Measurements from ENCODE around the gene COL19A1.
"Not testable (repeated sequence)": the region's sequence is repeated elsewhere in the genome, so short reads cannot be mapped to it uniquely, and the experiment has no call there.

The COL19A1 gene

DNA sequence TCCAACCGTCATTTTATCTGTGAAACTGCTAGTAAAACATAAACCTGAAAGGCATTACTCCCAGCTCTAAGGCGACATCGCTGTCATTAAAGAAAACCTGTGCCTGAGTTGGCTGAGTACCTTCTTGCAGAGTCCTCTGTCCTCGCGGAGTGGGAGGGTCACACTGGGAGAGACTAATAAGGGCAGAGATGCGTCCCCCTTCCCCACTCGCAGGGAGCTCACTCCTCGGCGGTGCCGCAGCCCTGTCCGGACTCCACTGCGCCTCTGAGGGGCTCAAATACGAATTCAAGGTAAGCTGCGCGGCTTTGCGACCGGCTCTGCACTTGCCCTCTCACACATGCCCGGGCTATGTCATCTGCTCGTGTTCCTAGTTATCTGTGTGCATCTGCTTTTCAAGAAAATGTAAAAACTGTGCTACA, at the start of gene COL19A1:
Gene COL19A1, plus strand, starts transcription at position 206 of the 419 bp plus-strand sequence. CDS start 13,012 bp downstream, outside the sequence.
- peak; percentile 17 for DNase-seq (ENCODE audit: low spot score)

GRCh38 chr6:69816569-69816968, 49.8 kb upstream of the COL19A1 start:
- peak; percentile 43 for DNase-seq (ENCODE audit: low spot score)

DNA sequence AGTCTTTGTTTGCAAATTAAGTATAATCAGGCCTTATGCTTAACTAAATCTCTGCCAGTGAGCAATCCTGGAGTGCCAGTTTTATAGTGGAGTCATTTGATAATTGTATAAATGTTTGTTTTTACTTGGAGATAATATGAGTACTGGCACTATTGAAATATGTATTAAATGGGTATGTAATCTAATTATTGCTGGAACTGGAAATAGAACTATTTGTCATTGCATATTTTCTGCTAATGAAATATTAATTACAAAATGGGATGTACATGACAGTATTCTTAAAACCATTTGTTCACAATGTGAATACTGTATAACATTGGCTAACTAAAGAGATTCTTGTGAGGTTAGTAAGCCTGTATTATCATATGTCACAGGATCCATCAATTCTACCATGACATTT, 49.0 kb upstream of the COL19A1 start:
- DNase-seq (ENCODE audit: low spot score): no peak

GRCh38 chr6:69818223-69818930, 48.0 kb upstream of the COL19A1 start:
- DNase-seq (ENCODE audit: low spot score): no peak

GRCh38 chr6:69819138-69819537, 47.2 kb upstream of the COL19A1 start:
- no peak for DNase-seq (ENCODE audit: low spot score)

DNA sequence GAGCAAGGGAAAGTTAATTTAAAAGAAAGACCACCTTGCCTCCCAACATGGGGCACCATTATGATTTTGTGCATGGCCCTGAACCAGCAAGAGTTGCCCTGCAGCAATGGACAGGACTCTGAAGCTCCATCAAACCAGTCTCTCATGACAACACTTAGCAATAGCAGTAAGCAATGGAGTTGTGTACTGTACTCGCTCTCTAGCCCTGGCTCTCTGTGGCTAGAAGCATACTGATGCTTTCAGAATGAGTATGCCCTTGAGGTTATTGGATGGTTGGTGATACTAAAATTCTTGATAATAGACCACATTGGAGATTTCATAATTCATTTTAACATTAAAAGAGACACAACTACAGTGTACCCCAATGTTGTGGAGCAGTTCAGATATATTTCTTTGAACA, 46.3 kb upstream of the COL19A1 start:
- no peak for DNase-seq (ENCODE audit: low spot score)

- no peak for DNase-seq (ENCODE audit: low spot score)
Observed at GRCh38 chr6:69820438-69820837, 45.9 kb upstream of the COL19A1 start.

DNA sequence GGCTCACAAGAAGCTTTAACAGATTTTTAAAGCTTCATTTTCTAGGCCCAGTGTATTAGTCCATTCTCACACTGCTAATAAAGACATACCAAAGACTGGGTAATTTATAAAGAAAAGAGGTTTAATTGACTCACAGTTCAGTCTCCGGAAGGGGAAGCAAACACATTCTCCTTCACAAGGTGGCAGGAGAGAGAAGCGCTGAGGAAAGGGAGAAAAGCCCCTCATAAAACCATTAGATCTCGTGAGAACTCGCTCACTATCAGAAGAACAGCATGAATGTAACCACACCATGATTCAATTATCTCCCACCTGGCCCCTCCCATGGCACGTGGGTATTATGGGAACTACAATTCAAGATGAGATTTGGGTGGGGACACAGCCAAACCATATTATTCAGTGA, 42.0 kb upstream of the COL19A1 start:
- not testable (repeated sequence) for DNase-seq (ENCODE audit: low spot score)

- no peak for DNase-seq (ENCODE audit: low spot score)
Observed at GRCh38 chr6:69825904-69826303, 40.5 kb upstream of the COL19A1 start.

DNA sequence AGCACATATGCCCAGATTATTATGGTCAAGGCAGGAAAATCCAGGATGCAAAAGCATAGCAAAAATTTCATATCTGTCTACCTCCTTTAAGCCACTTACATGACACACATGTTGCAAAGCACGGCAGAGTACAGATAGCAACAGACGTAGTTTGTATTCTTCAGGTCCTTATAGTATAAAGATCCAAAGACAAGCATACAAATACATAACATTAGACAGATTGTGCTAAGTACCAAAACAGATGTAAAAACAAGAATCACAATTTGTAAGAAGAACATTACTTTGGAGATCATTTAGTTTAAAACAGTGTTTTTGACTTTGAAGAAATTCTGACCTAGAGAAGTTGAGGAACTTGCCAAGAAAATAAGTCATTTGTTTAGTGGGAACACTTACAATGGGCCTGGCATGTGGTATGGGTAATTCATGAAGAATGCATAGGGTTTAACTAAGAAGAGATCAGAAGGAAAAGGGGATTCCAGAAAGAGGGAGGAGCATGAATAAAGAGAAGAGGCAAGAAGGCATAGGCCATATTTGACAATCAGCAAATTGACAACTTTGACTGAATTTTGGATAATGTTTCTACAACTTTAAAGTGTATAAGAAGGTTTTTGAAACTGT, 39.0 kb upstream of the COL19A1 start:
- DNase-seq (ENCODE audit: low spot score): no peak

DNA sequence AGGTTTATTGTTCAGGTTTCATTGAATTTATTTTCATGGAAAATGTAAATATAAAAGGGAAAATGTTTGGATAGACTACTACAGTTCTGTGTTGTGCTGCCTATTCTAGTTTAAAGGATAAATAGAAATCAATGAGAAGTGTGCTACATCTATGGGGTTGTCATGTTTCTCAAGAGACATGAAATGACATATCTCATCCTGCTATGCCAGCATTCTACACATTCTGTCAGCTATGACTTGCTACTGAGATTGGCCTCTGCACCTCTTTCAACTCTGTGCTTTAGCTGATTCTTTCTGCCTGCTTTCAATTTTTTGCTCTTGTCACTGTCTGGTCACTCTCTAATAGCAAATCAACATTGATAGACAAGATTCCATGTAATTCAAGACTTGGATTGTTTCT, 33.8 kb upstream of the COL19A1 start:
- no peak for DNase-seq (ENCODE audit: low spot score)

DNA sequence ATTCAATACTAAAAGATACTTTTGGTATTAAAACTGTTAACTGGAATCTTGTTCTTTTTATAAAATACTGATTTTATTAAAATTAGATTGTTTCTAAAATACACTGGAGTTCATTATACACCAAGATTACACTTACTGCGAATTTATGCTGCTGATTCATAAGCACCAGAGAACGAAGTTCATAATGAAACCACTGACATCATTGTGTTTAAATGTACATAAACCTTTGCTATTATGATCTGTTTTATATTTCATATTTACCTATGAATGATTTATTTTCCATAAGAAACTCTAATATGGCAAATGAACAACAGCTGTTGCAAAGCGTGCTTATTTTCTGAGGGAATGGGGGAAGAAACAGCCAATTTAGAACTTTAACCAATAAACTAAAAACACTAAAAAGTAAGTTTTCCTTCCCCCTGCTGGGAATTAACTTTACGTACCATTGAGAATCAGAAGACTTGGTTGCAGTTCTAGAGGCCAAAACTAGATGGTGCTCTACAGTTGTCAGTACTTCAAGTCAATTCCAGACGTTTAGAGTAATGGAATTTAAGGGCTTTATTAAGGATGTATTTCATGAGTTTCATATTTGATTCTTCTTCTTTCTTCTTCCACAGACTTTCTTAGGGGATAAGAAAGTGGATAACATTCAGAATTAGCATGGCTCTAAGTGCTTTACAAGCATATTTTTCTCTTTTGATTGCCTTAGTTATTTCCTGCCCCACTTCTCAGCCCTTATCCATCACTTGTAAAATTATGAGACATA, 30.8 kb upstream of the COL19A1 start:
- peak; percentile 43 for DNase-seq (ENCODE audit: low spot score)

DNA sequence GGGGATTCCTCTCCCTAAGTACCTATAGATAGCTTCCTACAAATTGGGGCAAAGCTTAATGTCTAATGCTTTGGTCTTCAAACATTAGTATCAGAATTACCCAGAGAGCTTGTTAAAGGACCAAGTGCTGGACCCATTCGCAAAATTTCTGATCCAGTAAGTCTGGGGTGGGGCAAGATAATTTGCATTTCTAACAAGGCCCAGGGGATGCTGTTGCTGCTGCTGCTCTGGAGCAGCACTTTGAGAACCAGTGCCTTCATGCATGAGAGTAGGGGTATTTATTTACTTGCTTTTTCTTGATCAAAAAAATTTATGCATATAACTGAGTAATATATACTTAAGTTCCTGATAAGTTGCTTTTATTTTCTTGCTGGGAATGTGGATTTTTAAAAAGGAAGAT, 24.5 kb upstream of the COL19A1 start:
- DNase-seq (ENCODE audit: low spot score): no peak

DNA sequence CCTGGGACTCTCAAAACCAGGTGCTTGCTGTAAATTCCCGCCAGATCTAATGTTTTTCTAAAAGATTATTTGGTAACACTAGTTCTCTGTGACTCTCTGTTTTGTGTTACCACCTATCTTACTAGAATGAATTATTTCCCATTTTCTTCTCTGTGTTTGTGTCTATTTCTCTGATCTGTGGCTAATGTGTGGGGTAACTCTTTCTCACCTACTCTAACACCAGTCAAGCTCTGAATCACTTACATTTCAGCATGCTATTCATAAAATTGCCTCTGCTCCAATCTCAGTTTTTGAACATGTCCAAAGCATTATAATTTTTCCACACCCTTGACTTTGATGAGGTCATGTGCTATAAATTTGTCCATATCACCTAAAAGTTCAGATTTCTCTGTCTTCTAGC, 23.2 kb upstream of the COL19A1 start:
- DNase-seq (ENCODE audit: low spot score): no peak

DNA sequence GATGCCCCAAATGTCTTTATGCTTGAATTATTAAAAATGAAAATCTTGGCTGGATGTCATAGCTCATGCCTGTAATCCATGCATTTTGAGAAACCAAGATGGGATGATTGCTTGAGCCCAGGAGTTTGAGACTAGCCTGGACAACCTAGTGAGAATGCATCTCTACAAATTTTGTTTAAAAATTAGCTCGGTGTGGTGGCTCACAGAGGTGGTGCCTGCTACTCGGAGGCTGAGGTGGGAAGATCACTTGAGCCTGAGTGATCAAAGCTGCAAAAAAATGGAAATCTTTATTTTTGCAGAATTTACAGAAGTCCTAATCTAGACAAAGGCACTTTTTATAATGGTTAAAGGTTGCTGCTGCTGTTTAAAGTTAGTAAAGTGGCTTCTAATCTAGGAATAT, 20.0 kb upstream of the COL19A1 start:
- no peak for DNase-seq (ENCODE audit: low spot score)

GRCh38 chr6:69846770-69847491, 19.4 kb upstream of the COL19A1 start:
- DNase-seq (ENCODE audit: low spot score): no peak

- DNase-seq (ENCODE audit: low spot score): no peak
Observed at GRCh38 chr6:69847492-69847788, 18.9 kb upstream of the COL19A1 start.

DNA sequence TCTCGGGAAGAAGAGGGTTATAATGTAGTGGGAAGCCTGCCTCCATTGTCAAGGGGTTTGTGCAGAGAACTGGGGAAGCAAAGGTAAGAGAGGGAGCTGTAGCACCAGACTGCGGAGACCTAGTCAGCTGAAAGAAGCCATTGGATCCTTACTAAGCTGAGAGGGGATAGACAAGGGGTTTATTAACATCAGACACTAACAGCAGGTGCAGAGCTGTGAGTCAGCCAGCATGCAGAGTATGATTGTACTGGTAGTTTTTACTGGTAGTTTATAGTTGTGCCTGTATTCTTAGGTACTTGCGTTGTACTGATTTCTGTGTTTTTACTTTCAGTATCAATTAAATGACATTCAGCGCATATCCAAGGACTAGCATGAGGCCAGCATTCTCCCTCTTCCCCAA, 17.8 kb upstream of the COL19A1 start:
- DNase-seq (ENCODE audit: low spot score): no peak

DNA sequence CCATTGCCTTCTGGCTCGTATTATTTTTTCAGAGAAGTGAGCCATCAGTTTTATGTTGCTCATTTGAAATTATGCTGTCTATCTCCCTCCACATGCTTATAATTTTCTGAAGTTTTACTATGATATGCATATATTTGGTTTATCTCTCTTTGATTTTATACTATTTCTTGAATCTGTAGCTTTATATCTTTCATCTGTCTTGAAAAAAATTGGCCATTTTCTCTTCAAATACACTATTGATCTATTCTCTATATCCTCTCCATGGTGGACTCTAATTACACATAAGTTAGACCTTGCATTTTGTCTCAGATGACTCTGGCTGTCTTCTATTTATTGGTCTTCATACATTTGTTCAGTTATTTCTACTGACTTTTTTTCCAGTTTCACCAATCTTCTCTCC, 13.7 kb upstream of the COL19A1 start:
- no peak for DNase-seq (ENCODE audit: low spot score)

DNA sequence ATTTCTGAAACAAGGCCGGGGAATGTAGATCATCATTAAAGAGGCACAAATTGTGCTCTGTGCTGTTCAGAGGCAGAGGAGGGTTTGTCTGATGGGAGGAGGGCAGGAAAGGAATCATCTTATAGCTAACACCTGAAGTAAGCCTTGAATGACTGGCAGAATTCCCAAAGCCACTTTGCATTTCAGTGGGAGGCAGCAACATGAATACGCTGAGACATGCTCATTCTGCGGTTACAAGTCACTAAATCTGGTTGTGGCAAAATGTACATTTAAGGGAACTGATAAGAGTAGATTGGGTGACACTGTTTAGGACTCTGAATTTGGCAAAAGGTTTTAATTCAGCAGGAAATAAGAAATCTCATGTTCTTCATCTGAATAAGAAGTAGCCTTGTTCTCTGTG, 4.4 kb upstream of the COL19A1 start:
- no peak for DNase-seq (ENCODE audit: low spot score)

DNA sequence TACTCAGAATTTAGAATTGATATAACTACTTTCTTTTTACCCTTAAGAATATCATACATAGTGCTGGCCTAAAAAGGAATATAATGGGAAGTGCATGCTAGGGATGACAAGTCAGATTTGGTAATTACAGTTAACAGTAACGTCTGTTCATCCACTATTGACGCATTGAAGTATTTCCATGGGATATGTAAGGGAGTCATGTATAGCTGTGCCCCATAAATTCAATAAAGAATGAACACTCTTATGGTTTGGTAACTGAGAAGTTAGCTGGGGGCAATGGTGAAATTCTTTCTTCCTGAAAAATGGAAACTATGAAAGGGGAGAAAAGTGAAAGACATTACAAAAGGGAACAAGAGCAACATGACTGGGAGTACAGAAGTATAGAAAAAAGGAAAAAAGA, 2.6 kb upstream of the COL19A1 start:
- DNase-seq (ENCODE audit: low spot score): no peak

- DNase-seq (ENCODE audit: low spot score): no peak
Observed at GRCh38 chr6:69865126-69865525, 1.2 kb upstream of the COL19A1 start.
